Medulla oblongata (tissue), 1 donor: ENCODE data around the gene RABGAP1L.
"Not testable (repeated sequence)": the region's sequence is repeated elsewhere in the genome, so short reads cannot be mapped to it uniquely, and the experiment has no call there.

Experiments
- DNase-seq: peaks from one replicate; pipeline ENCODE4 v3.0.0-alpha.2; 2015; ENCODE audit errors: extremely low spot score

Gene RABGAP1L

DNA sequence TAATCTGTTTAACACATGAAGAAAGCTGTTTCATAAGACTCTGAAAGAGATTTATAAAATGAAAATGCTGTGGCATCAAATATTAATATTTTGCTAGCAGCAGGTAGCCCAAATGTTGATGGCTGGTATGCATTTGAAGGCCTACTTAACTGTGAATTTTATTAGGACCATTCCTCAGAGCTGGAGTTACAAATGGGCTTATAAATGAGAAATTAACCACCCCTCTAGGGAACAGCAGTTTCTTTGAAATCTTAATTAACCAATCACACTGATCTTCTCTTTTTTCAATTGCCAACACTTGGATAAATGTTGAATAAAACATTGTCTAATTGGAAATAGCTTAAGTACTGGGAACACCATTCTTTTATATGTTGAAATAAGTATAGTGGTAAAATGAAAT, 418.4 kb downstream of the RABGAP1L start:
- DNase-seq, result no peak

GRCh38 chr1:174580801-174581200, 421.5 kb downstream of the RABGAP1L start:
- DNase-seq, result no peak

DNA sequence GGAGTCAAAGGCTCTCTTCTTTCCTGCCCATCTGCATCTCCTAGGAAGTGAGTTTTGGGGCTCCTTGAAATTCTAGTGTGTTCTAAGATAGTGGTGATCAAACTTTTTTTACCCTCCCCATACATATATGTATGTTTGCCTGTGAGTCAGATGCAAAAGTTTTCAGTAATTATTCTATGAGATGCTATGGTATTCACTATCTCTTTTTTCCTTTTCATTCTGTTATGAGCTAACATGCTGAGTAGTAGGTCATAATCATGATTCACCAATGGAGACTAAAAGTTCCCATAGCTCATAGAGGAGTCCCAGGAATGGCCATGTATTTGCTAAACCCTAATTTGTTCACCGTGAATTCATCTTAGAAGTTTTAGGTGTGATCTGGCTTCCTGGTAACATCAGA, 424.0 kb downstream of the RABGAP1L start:
- no peak for DNase-seq

DNA sequence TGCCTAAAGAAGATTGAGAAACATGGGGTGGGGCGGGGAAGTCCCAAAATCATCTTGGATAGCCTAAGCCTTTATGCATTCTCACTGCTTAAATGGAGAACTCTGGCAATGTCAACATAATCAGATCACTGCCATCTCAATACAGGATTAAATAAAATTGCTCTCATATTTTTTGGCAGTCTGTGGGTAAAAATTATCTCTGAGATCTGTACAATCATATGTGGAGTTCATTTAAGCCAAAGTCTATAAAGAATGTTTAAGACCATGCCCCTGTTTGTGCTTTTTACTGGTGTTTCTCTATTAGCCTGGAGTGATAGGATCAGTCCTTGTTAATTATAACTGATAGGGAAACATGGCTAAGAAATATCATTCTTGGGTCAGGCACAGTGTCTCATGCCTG, 424.8 kb downstream of the RABGAP1L start:
- DNase-seq, result no peak

DNA sequence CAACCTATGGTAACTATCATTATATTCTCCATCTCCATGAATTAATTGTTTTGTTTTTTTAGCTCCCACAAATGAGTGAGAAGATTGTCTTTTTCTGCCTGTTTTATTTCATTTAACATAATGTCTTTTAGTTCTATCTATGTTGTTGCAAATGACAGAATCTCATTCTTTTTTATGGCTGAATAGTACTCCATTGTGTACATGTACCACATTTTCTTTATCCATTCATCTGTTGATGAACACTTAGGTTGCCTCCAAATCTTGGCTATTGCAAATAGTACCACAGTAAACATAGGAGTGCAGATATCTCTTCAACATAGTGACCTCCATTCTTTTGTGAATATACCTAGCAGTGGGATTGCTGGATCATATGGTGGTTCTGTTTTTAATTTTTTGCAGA, 429.3 kb downstream of the RABGAP1L start:
- DNase-seq, result not testable (repeated sequence)

GRCh38 chr1:174605198-174605597, 445.9 kb downstream of the RABGAP1L start:
- no peak for DNase-seq

DNA sequence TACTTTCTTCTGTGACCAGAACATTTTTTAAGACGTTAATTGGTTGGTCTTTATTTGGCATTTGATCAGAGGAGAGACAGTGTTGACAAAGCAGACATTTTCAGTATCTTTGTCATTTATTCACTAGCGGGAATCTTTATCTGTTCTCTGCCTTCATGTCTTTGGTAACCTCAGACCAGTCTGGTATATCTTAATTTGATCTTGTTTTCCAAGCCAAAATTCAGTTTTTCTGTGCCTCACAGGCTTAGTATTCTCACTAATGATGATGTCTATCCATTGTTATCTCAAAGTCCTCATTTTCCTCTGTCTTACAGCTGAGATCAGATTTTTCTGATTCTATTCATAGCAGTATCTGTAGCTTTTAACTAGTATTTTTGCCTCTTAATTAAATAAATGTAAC, 447.2 kb downstream of the RABGAP1L start:
- no peak for DNase-seq

- DNase-seq, result not testable (repeated sequence)
Measured at GRCh38 chr1:174617905-174618304, 458.6 kb downstream of the RABGAP1L start.

GRCh38 chr1:174623324-174624035, 464.2 kb downstream of the RABGAP1L start:
- no peak for DNase-seq

DNA sequence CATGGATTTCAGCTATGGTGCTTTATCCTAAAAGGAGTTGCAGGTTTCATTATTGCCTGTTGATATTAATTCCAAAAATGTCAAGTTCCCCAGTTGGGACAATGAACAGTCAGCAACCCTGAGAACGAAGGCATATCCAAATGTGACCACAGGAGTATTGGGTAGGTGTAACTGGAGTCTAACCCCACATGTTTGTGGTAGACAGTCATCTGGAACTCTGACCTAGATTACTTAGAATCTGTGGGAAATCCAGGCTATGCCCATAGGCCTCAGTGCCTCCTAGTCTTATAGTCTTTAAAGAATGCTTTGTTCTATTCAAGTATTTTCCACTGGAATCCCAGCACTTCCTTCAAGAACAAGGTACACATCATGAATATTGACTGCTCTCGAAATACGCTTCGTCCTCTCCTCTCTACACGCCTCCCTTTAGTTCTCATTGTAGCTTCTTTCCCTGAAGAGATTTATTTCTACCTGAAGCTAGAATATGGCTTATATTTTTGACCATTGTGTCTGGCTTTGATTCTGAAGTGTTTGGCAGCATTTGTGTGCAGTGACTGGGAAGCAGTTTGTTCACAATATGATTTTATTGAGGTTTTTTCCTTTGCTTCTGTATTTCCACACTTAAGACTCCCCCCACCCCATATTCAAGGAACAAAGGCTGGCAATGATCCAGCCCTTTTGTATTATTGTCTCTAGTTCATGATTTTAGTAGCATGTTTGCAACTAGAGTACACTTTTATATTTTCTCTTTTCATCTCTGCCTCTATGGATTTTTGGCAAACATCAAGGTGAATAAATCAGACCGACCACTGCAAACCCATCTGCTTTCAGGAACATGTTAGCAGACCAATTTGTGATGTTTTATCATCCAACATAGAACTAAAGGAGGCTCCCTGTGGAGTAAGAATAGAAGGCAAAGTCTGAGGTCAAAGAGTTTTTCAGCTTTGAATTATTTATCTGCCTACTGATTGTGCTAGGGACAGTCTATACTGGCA, 467.0 kb downstream of the RABGAP1L start:
- DNase-seq, result no peak

DNA sequence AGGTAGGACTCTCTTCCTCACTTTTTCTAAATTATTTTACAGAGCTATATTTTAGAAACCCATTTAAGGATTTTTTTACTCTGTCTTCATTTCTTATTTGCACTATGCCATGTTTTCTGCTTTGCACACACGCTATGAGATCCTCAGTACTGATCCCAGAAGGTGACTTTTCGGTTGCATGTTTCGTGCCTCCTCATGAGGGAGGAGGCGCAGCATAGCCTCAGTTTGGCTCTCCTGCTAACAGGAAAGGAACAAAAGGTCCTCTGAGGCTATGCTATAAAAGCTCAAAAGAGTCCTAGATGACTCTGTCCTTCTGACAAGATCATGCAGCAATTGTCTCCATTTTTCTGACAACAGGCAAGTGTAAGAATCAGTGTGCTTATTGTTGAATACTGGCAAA, 478.2 kb downstream of the RABGAP1L start:
- no peak for DNase-seq

DNA sequence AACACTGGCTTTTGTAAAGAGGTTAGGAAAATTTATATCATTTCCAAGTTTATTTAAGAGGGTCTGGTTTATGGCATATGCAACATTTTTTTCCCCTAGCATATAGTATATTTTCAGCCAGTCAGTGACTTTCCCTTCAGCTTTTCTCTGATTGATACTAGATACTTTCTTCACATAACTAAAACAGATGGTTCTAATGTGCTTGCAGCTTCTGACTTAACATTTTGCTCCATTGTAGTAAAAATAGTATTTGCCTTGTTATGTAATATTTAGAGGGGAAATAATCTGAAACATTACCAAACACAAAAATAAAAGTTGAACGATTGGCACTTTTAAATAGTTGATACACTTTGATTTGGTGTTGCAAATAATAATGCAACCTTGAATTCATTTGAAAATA, 480.1 kb downstream of the RABGAP1L start:
- DNase-seq, result no peak

- DNase-seq, result no peak
Measured at GRCh38 chr1:174640783-174641182, 481.5 kb downstream of the RABGAP1L start.

DNA sequence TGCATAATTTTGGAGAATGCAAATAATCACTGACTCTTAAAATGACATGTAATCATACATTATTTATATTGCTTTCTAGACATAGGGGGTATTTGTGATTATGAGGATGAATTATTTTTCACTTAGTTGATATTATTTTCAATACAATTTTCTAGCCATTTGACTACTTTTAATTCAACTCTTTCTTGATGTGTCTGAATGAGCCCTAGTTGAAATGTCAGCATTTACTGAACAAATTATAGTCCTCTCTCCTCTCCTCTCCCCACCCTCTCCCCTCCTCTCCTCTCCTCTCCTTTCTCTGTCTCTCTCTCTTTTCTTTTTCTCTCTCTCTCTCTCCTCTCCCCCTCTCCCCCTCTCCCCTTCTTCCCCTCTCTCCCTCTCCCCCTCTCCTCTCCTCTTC, 483.1 kb downstream of the RABGAP1L start:
- DNase-seq, result no peak

GRCh38 chr1:174643206-174643605, 483.9 kb downstream of the RABGAP1L start:
- DNase-seq, result no peak

DNA sequence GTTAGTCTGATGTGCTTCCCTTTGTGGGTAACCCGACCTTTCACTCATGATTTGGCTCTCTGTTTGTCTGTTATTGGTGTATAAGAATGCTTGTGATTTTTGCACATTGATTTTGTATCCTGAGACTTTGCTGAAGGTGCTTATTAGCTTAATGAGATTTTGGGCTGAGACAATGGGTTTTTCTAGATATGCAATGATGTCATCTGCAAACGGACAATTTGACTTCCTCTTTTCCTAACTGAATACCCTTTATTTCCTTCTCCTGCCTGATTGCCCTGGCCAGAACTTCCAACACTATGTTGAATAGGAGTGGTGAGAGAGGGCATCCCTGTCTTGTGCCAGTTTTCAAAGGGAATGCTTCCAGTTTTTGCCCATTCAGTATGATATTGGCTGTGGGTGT, 490.3 kb downstream of the RABGAP1L start:
- not testable (repeated sequence) for DNase-seq

GRCh38 chr1:174652569-174653280, 493.4 kb downstream of the RABGAP1L start:
- DNase-seq, result no peak

- no peak for DNase-seq
Measured at GRCh38 chr1:174654560-174654959, 495.2 kb downstream of the RABGAP1L start.

- DNase-seq, result no peak
Measured at GRCh38 chr1:174656409-174657059, 497.2 kb downstream of the RABGAP1L start.

- no peak for DNase-seq
Measured at GRCh38 chr1:174657411-174657810, 498.1 kb downstream of the RABGAP1L start.

DNA sequence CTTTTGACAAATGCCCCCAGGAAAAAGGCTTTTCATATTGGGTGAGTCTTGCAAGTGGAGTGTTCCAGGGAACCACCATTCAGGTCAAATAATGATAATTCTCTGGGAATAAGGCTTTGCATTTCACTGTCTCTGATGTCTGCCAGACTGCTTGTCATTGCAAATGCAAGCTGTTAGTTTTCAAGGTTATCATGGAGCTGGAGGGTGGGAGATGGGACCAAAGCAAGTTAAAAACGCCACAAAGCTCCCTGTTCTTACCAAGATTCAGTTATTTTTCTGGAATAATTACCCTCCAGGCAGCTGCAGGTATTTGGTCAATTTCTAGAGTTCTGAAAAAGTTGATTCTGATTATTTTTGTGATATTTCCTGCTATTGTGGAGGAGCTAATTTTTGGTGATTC, 498.6 kb downstream of the RABGAP1L start:
- DNase-seq, result no peak

DNA sequence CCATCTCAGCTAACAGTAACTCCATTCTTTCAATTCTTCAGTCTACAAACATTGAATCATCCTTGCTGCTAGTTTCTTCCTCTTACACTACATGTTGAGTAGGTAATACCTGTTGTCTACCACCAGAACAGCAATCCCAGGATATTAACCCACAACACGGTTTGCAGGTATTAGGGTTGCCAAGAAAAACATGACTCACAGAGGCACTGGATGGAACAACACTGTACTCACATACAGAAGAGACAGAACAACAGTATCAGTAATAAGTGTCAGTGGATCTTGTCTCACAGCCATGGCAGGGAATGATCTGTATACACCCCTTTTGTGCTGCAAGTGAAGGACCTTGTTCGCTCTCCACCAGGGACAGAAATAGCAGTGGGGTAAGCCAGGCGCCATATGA, 500.5 kb downstream of the RABGAP1L start:
- DNase-seq, result no peak
